Activated T-cell treated with anti-CD3 and anti-CD28 coated beads for 24 hours (primary cell): ENCODE data around the gene ANKRD33B.
"Not testable (repeated sequence)": the region's sequence is repeated elsewhere in the genome, so short reads cannot be mapped to it uniquely, and the experiment has no call there.

Experiments used
- DNase-seq: peaks from one replicate; pipeline ENCODE4 v3.0.0-alpha.2; 2020; ENCODE audit warnings: low read depth

ANKRD33B gene

DNA sequence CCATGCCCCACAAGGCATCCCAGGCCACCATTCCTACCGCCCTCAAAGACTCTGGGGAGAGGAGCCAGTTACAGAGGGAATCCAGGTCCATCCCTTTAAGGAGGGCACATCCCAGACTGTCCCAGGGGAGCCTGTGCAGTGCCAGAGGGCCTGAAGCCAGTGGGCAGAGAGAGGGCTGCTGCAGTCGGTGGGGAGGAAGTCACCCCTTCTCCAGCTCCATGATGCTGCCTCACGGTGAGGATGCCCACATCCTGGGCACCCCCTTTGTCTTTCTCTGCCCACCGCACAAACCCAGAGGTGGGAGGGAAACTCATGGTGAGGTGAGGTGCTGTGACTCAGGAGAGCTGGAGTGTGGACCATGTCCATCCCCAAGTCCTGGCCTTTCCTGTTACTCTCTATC lies 26.2 kb upstream of the ANKRD33B start:
- DNase-seq, result no peak

DNA sequence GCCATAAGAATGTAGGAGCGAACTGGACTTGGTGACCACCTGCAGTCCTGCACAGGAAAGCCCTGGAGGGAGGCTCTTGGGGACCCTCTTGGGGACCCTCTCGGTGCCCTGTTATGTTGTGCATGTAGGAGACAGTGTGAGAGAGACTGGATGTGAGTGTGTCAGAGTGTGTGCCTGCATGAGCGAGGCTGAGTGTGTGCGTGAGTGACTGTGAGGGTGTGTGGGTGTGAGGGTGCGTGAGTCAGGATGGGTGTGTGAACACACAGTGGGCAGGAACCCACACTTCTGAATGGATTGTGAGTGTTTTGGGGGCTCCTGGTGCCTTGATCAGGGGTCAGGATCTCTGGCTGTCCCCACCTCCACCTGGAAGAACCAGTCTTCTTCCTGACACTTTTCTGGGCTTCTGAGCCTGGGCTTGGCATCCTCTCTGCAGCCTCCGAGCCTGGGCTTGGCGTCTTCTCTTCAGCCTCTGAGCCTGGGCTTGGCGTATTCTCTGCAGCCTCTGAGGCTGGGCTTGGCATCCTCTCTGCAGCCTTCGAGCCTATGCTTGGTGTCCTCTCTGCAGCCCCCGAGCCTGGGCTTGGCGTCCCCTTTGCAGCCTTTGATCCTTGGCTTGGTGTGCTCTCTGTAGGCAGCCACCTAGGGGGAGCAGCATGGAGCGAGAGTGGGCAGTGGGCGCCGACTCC lies 25.6 kb upstream of the ANKRD33B start:
- DNase-seq, result no peak

DNA sequence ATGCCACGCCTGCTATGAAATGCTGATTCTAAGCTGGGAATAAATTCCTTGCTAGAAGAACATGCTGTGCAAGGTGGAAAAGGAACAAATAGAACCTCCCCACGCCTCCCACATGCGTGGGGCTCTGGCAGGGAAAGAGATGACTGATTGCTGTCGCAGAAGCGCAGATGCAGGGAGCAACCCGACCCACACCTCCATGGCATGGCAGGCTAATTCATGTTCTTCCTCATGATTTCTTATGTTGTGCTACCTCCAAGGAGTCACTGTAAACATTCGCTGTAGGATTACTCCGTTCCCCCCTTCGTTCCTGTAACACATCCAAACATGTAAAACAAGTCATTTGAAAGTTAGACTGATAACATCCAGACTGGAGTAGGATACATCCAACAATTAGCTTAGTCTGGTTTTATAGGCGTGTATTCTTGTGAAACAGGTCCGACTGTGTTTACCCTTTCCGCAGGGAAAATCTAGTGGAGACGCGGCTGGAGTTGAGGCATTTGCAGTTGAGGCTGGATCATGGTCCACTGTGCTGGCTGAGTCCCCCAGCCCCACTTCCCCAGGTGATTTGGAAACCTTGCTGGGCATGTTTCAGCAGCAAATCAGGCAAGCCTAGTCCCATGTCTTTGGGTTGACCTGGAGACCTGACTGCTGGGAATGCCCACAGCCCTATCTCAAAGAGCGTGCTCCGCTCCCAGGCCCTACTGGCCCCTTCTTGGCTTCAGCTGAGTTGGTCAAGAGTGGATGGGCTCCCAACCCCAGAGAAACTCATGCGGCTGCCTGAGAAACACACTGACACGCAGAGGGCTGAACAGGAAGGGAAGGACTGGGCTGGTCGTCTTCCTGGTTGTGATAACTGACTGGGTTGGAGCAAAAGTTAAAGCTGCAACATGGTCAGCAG lies 24.8 kb upstream of the ANKRD33B start:
- no peak for DNase-seq

DNA sequence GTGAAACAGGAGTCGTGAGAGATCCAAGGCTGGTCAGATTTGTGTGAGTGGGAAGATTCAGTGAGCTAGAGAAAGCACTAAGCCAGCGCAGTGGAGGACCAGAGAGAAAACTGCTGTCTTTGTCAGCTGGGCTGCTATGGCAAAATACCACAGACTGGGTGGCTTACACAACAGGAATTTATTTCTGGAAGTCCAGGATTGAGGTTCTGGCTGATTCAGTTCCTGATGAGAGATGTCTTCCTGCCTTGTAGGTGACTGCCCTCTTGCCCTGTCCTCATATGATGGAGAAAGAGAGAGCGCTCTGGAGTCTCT lies 24.2 kb upstream of the ANKRD33B start:
- DNase-seq, result no peak

DNA sequence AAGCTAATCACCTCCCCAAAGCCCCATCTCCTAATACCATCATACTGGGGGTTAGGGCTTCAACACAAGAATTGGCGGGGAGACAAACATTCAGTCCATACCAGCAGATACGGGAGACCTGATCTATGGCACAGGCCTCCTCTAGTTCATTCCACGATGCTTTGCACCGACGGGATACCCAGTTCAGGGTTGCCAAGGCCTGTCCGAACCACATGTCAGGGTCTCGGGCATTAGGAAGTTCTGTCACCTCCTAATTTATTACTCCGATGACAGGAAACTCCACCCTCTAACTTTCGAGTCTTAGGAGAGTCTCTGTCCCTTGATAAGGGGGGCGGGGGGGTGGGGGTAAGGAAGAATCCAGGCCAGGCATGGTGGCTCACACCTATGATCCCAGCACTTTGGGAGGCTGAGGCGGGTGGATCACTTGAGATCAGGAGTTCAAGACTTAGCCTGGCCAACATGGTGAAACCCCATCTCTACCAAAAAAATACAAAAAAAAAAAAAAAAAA lies 23.8 kb upstream of the ANKRD33B start:
- no peak for DNase-seq

DNA sequence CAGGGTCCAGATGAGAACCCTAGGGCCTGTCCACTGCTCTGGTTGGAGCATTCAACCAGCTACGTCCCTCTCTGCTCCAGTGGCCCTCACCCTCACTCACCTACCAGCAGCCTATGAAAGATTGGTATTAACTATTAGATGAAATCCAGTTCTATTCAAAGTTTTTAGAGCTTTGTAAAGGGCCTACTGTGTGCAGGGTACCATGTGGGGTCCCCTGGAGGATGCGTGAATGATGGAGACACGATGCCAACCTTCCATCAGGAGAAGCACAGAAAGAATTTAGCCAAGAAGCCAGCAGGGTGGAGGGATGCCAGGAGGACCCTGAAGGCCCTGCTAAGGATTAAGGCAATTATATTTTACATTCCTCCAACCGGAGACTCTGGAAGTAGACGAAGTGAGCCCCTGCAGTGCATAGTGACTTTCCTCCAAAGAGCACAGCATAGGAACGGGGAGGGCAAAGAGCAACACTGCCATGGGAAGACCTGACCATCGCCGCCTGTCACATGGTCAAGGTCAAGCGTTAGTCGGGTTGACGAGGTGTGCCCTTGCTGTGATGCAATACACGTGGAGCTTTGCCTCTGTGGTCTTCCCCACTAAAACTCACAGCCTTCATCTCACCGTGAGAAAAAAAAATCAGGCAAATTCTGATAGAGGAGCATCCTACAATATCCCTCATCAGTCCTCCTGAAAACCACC lies 22.8 kb upstream of the ANKRD33B start:
- DNase-seq, result no peak

DNA sequence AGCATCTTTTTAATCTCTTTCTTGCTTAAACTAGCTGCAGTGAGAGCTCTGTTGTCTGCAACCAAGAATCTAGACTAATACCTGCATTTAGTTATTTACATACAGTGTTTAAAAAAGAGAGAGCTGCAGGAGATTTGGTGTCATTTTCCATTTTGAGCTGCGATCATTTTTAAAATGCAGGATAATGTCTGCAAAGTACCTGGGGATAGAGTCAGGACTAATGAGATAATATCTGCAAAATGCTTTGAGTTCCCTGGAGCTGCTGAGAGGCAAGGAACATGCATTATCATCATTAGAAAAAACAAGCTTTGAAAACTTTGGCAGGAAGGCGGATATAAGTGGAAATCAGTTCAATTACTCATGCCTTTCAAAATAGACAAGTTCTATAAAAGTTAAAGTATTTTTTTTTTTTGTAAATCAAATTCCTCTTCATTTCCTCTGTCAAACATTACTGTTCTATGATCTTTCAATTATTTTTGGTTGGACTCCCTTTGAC lies 21.8 kb upstream of the ANKRD33B start:
- no peak for DNase-seq

DNA sequence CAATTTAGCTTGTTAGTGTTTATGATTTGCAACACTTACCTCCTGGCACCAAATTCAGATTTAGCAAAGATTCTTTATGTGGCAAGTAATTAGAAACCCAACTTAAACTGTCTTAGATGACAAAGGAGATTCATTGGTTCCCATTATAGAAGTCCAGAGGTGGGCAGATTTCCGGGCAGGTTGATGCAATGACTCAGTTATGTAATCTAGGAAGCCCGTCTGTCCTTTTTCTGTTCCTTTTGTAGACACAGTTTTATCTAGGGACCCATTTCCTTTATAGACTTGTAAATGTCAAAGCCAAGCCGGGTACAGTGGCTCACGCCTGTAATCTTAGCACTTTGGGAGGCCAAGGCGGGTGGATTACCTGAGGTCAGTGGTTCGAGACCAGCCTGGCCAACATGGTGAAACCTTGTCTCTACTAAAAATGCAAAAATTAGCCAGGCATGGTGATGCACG lies 20.3 kb upstream of the ANKRD33B start:
- DNase-seq, result no peak

DNA sequence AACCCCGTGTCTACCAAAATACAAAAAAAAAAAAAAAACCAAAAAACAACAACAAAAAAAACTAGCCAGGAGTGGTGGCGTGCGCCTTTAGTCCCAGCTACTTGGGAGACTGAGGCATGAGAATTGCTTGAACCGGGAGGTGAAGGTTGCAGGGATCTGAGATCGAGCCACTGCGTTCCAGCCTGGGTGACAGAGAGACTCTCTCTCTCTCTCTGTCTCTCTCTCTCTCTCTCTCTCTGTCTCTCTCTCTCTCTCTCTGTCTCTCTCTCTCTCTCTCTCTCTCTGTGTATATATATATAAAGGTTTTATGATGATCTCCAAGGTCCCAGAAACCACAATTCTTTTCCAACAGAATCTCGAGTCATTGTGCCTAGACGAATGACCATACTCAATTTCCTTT lies 18.8 kb upstream of the ANKRD33B start:
- no peak for DNase-seq

DNA sequence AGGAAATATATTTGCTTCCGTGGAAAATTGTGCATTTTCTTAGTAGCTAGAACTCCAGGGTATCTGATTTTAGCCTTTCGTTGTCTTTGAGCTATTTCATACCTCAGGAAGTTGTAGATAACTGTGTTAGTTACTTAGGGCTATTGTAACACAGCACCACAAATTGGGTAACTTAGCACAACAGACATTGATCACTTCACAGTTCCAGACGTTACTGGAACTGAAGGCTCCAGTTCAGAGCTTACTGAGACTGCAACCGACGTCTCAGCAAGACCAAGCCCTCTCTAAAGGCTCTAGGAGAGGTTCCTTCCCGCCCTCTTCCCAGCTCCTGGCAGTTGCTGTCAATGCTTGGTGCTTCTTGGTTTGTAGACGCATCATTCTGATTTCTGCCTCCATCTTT lies 17.7 kb upstream of the ANKRD33B start:
- no peak for DNase-seq

DNA sequence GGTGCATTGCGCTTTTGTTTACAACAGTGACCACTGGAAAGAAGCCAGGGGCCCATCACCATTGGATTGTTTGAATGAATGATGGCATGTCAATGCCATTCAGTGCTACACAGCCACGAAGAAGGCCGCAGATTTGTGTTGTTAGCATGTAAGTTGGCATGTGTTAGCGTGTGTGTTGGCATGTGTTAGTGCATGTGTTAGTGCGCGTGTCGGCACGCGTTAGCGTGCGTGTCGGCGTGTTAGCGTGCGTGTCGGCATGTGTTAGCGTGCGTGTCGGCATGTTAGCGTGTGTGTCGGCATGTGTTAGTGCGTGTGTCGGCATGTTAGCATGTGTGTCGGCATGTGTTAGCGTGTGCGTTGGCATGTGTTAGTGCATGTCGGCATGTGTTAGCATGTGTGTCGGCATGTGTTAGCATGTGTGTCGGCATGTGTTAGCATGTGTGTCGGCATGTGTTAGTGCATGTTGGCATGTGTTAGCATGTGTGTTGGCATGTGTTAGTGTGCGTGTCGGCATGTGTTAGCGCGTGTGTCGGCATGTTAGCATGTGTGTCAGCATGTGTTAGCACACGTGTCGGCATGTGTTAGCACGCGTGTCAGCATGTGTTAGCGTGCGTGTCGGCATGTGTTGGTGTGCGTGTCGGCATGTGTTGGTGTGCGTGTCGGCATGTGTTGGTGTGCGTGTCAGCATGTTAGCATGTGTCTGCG lies 15.3 kb upstream of the ANKRD33B start:
- no peak for DNase-seq

DNA sequence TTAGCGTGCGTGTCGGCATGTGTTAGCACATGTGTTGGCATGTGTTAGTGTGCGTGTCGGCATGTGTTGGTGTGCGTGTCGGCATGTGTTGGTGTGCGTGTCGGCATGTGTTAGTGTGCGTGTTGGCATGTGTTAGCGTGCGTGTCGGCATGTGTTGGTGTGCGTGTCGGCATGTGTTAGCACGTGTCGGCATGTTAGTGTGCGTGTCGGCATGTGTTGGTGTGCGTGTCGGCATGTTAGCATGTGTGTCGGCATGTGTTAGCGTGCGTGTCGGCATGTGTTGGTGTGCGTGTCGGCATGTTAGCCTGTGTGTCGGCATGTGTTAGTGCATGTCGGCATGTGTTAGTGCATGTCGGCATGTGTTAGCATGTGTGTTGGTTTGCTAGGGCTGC lies 14.8 kb upstream of the ANKRD33B start:
- DNase-seq, result not testable (repeated sequence)

DNA sequence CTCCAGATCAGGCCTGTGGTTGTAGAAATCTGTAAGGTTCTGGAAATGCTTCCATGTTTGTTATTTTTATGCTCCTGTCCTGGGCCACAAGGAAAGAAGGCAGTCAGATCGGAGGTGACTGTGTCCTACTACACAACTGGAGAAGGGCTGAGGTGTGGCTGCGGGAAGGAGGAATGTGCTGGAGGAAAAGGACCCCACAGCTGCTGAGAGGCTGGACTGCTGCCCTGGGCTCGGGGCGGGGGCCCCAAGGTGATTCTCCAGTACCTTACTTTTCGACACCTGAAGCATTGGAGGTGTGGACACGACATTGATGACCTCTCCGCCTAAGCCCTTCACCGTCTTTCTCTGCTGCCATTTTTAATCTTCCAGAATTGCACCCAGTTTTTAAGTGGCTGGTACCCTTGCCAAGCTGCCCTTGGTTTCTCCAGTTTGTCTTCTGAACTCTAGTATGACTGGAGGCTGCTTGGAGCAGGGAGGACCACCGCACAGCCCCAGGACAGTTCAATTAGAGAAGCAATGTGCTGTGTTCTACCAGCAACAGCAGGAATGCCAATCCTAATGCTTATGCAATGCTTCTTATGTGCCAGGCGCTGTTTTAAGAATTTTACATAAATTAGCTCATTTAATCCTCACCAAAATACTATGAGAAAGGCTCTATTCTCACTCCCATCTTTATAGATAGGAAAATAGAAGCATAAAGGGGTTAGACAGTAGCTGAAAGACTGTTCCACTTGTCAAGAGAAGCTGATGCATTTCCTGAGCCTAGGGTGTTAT lies 13.5 kb upstream of the ANKRD33B start:
- DNase-seq, result no peak

DNA sequence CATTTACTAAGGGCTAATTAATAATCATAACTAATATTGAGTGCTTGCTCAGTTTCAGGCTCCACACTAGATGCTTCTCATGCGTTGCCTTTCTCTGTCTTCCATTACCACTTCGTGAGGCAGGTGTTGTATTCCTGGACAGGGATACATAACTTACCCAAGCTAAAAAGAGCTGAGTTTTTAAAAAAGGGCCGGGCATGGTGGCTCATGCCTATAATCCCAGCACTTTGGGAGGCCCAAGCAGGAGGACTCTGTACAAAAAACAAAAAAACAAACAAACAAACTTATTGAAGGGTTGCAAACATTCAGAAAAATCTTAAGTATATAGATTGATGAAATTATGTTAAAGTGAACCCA lies 12.1 kb upstream of the ANKRD33B start:
- DNase-seq, result no peak

DNA sequence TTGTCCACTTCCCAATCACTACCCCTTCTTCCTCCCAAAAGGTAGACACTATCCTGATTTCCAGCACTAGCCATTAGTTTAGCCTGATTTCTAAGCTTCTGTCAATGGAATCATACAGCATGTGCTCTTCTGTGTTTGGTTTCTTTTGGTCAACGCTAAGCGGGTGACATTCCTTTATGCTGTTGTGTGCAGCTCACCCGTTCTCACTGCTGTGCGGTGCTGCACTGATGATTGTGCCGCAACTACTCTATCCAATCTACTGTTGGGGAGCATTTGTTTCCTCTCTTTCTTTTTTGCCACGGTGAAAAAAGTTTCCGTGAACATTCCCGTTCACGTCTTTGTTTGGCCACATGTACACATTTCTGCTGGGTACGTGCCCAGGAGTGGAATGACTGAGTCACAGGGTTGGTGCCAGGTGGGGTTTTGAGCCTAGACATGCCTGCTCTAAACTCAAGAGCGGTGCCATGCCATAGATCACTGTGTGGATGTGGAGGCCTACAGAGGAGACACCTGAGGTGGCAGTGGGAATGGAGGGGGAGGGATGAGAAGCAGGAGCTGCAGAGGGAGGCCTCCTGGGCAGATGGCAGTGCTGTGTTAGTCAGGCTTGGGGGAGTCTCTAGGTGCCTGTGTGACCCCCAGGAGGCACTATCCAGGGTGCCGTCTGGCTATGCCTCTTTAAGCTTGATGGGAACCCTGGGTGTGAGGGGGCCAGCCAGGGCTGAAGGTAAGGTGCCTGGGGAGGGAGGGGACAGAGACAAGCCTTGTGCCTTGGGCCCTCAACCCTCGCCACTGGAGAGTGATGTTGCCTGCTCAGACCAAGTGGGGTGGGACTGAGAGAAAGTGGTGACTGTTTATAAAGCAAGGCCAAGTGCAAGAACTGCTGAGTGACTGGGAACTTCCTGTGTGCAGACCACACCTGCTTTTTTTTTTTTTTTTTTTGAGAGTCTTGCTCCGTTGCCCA lies 11.4 kb upstream of the ANKRD33B start:
- DNase-seq, result no peak

DNA sequence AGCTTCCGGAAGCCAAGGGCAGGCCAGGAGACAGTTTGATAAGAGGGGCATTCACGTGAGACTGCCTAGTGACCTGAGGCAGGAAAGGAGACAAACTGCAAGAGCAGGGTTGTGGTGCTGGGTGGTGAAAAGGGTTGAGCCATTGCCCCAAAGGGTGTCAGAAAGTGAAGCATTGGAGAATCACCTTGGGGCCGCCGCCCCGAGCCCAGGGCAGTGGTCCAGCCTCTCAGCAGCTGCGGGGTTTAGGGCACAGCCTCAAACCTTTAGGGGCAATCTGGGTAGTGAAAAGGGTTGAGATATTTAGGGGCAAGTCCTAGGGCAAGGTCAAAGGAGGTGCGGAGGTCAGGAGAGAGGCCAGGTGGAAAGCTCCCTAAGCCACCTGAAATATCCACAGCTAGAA lies 10.4 kb upstream of the ANKRD33B start:
- no peak for DNase-seq

DNA sequence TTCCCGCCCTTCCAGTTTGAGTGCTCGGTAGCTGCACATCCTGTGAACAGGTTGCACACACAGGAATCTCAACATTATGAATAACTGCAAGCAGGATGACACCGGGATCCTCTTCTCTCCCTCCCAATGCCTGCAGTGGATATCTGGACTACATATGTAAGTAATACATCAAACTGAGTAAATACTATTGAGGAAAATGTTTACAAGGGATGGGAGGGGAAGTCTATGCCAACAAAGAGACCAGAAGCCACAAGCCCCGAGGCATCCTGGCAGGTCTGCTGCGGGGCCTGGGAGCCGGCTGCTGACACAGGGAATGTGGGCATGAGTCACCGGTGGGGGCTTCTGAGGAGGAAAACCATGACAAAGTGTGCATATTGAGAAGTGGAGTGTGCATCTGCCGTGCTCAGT lies 8.6 kb upstream of the ANKRD33B start:
- no peak for DNase-seq

DNA sequence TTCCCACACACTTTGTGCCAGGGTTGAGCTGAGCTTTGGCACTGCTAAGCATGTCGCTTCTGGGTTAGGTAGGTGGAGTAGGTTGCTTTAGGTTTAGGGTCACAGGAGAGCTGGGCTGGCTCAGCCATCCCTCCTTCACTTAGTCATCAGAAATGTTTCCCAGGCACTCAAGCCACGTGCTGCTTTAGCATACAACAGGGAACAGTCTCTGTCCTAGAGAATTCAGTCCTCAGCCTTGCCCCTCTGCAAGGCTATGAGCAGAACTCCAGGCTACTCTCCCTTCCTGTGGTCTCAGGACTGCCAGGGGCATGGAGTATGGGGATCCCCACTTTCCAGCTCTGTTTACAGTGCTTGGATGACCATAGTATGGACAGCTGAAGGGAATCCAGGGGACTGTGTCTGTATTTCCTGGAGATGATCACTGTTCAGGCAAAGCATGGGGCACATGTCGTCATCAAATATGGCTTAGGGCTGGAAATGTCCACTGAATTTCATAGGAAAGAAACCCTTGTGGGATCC lies 7.5 kb upstream of the ANKRD33B start:
- no peak for DNase-seq

DNA sequence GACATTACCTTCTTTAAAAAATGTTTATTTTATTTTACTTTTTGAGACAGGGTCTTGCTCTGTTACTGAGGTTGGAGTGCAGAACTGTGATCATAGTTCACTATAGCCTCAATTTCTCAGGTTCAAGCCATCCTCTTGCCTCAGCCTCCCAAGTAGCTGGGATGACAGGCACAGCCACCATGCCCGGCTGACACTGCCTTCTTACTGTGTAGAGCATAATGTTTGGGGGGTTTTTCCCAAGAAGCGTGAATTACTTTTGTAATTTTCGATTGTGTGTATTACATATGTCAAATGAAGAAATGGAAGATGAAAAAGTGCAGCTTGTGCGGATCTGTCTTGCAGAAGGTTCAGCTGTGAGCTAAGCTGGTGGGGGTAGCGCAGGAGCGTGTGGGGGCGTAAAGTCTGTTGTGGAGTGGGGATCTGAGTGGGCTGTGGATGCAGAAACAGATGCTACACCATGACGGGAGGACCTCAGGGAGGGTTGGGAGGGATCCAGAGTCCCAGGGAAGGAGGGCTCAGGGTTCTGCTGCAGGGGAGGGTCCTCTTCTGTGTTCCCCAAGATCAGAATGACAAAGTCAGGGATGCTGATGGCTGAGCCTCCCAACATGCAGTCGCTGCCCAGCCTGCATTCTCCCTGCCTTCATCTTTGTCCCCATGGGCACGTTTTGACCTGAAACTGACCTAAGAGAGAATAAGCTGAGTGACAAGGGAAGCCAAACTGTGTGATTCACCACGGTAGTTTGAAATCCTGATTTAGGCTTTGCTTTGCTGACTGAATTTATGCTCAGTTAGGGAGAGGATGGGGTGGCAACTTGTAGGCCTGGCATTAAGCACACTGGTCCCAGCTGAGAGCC lies 6.8 kb upstream of the ANKRD33B start:
- DNase-seq, result no peak
